HepG2 (cell line): ENCODE measurements around the gene HOMEZ. TPM values are rescaled to one million over a fixed set of nuclear protein-coding genes. Genes with fewer than 3 reads are reported as not detected.
A peak's percentile ranks its signal among the peaks of the same experiment; 100 is the strongest.

Experiments
- IRF1 ChIP-seq: sonication (generic); formaldehyde crosslinking; IDR thresholded peaks from 2 replicates; pipeline ENCODE4 v1.4.0; 2020; ENCODE audit warnings: low read depth, mild to moderate bottlenecking, missing genetic modification reagents
- IRX3 ChIP-seq: sonication (generic); formaldehyde crosslinking; IDR thresholded peaks from 2 replicates; pipeline ENCODE4 v1.8.1; 2023; ENCODE audit warnings: mild to moderate bottlenecking, low read depth, missing genetic modification reagents, borderline replicate concordance
- KIAA2018 ChIP-seq: sonication (generic); formaldehyde crosslinking; IDR thresholded peaks from 2 replicates; pipeline ENCODE4 v1.5.0; 2020; ENCODE audit warnings: mild to moderate bottlenecking, missing genetic modification reagents, borderline replicate concordance
- KLF13 ChIP-seq: sonication (generic); formaldehyde crosslinking; IDR thresholded peaks from 2 replicates; pipeline ENCODE4 v1.4.0; 2020; ENCODE audit warnings: mild to moderate bottlenecking, missing genetic modification reagents
- MED1 ChIP-seq: sonication (generic); formaldehyde crosslinking; IDR thresholded peaks from 2 replicates; pipeline ENCODE4 v1.4.0; 2020; ENCODE audit warnings: missing genetic modification reagents
- RAD21 ChIP-seq: fragments of 450-650 bp; formaldehyde crosslinking; IDR thresholded peaks from 2 replicates; pipeline ENCODE4 v1.5.0; 2020; ENCODE audit warnings: mild to moderate bottlenecking
- ZBTB38 ChIP-seq: sonication (generic); formaldehyde crosslinking; IDR thresholded peaks from 2 replicates; pipeline ENCODE4 v1.5.1; 2020; ENCODE audit warnings: mild to moderate bottlenecking, missing genetic modification reagents
- ZBTB7B ChIP-seq: sonication (generic); formaldehyde crosslinking; IDR thresholded peaks from 2 replicates; pipeline ENCODE4 v1.4.0; 2020; ENCODE audit warnings: missing genetic modification reagents
- ZNF20 ChIP-seq: sonication (generic); formaldehyde crosslinking; IDR thresholded peaks from 2 replicates; pipeline ENCODE4 v1.4.0; 2020; ENCODE audit warnings: mild to moderate bottlenecking, moderate library complexity, missing genetic modification reagents
- ZNF724P ChIP-seq: sonication (generic); formaldehyde crosslinking; IDR thresholded peaks from 2 replicates; pipeline ENCODE4 v1.8.0; 2022; ENCODE audit warnings: missing genetic modification reagents, borderline replicate concordance
- ZNF75D ChIP-seq: sonication (generic); formaldehyde crosslinking; IDR thresholded peaks from 2 replicates; pipeline ENCODE4 v1.8.1; 2023; ENCODE audit warnings: missing genetic modification reagents, mild to moderate bottlenecking, borderline replicate concordance
- ZNF781 ChIP-seq: sonication (generic); formaldehyde crosslinking; IDR thresholded peaks from 2 replicates; pipeline ENCODE4 v1.5.1; 2020; ENCODE audit warnings: borderline replicate concordance, mild to moderate bottlenecking, missing genetic modification reagents; ENCODE audit errors: not compliant biosample characterization
- polyA plus RNA-seq, 8 experiments: library from polyadenylated mRNA; depleted of rRNA in 3 of 8; stranded (reverse) in 7 of 8; unstranded in 1 of 8; fragments of >200 nt; fragmentation: Illumina TruSeq in 4 of 8; extraction: Trizol in 4 of 8; gene quantifications; 2 replicates each; pipeline versions ENCODE4 v1.2.1 to v1.2.3, GENCODE V29; 2011 to 2016; ENCODE audit warnings: low read depth in 4 of 8, missing spikeins in 1 of 8, mixed read lengths in 1 of 8; ENCODE audit not compliant: insufficient read depth in 1 of 8
- total RNA-seq, 5 experiments: library from RNA; depleted of rRNA; stranded (reverse); fragments of >200 nt; fragmentation: Illumina TruSeq; extraction: Trizol; gene quantifications; 2 replicates each; pipeline ENCODE4 v1.2.3, GENCODE V29; 2016; ENCODE audit warnings: low read depth in 1 of 5
- TF ChIP-seq, protein P1 (sequence below): sonication (generic); formaldehyde crosslinking; IDR thresholded peaks from 2 replicates; pipeline ENCODE4 v1.4.0; 2020; ENCODE audit warnings: missing genetic modification reagents

The HOMEZ gene
- total and polyA plus RNA-seq, 2 of the 13 experiments (the other 11 are each of a cell fraction or from before 2014, with no cell fraction given), result 14.5 to 31.8 TPM

DNA sequence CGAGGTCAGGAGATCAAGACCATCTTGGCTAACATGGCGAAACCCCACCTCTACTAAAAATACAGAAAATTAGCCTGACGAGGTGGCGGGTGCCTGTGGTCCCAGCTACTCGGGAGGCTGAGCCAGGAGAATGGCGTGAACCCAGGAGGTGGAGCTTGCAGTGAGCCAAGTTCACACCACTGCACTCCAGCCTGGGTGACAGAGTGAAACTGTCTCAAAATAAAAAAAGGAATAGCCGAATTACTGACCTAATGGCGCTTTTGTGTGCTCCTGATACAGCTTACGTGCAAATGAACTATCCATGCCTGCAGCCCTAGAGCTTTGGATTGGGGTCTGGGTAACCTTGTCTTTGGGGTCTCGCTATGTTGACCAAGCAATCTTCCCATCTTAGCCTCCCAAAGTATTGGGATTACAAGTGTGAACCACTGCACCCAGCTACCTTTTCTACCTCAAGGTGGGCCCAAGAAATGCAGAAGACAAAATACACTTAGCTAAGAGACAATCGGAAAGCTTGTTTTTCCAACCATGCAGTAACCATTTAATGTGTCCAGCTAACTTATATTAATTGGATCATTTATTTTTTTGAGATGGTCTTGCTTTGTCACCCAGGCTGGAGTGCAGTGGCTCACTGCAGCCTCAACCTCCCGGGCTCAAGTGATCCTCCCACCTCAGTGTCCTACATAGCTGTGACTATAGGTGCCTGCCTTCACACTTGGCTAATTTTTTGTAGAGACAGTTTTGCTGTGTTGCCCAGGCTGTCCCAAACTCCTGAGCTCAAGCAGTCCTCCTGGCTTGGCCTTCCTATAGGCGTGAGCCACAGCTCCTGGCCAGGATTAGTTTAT lies 40.8 kb upstream of the HOMEZ start (continued):
- TF ChIP-seq, protein P1, sequence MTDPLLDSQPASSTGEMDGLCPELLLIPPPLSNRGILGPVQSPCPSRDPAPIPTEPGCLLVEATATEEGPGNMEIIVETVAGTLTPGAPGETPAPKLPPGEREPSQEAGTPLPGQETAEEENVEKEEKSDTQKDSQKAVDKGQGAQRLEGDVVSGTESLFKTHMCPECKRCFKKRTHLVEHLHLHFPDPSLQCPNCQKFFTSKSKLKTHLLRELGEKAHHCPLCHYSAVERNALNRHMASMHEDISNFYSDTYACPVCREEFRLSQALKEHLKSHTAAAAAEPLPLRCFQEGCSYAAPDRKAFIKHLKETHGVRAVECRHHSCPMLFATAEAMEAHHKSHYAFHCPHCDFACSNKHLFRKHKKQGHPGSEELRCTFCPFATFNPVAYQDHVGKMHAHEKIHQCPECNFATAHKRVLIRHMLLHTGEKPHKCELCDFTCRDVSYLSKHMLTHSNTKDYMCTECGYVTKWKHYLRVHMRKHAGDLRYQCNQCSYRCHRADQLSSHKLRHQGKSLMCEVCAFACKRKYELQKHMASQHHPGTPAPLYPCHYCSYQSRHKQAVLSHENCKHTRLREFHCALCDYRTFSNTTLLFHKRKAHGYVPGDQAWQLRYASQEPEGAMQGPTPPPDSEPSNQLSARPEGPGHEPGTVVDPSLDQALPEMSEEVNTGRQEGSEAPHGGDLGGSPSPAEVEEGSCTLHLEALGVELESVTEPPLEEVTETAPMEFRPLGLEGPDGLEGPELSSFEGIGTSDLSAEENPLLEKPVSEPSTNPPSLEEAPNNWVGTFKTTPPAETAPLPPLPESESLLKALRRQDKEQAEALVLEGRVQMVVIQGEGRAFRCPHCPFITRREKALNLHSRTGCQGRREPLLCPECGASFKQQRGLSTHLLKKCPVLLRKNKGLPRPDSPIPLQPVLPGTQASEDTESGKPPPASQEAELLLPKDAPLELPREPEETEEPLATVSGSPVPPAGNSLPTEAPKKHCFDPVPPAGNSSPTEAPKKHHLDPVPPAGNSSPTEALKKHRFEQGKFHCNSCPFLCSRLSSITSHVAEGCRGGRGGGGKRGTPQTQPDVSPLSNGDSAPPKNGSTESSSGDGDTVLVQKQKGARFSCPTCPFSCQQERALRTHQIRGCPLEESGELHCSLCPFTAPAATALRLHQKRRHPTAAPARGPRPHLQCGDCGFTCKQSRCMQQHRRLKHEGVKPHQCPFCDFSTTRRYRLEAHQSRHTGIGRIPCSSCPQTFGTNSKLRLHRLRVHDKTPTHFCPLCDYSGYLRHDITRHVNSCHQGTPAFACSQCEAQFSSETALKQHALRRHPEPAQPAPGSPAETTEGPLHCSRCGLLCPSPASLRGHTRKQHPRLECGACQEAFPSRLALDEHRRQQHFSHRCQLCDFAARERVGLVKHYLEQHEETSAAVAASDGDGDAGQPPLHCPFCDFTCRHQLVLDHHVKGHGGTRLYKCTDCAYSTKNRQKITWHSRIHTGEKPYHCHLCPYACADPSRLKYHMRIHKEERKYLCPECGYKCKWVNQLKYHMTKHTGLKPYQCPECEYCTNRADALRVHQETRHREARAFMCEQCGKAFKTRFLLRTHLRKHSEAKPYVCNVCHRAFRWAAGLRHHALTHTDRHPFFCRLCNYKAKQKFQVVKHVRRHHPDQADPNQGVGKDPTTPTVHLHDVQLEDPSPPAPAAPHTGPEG (CRISPR knock-in tag), result 0 out of 2 replicates have a peak, but pooled peaks have one; percentile 5
- TF ChIP-seq ZNF781 (CRISPR knock-in tag), result peak; percentile 57
- TF ChIP-seq ZNF20 (CRISPR knock-in tag), result no peak
- TF ChIP-seq IRF1, result no peak
- TF ChIP-seq ZNF724P (CRISPR knock-in tag), result peak; percentile 69; the same call in 1 of the 2 replicates
- TF ChIP-seq IRX3 (CRISPR knock-in tag), result 0 out of 2 replicates have a peak, but pooled peaks have one; percentile 33
- TF ChIP-seq KLF13 (CRISPR knock-in tag), result 0 out of 2 replicates have a peak, but pooled peaks have one; percentile 32
- TF ChIP-seq KIAA2018 (CRISPR knock-in tag), result no peak
- no peak for TF ChIP-seq ZBTB7B (CRISPR knock-in tag)
- no peak for TF ChIP-seq ZNF75D (CRISPR knock-in tag)
- peak; percentile 20; the same call in 1 of the 2 replicates for TF ChIP-seq MED1
- peak; percentile 66; the same call in 1 of the 2 replicates for TF ChIP-seq ZBTB38 (CRISPR knock-in tag)
- peak; percentile 42 for TF ChIP-seq RAD21
